ENCODE measurements around the gene KCNN3. TPM values are rescaled to one million over a fixed set of nuclear protein-coding genes. Genes with fewer than 3 reads are reported as not detected.

Gene KCNN3
- total RNA-seq, 1 donor from 2014 or later = 30.8 TPM

GRCh38 chr1:154751690-154752089 lies 118.4 kb downstream of the KCNN3 start:
- DNase-seq (ENCODE audit: low read depth) = peak; percentile 52

- DNase-seq (ENCODE audit: low read depth) = no peak
Measured at GRCh38 chr1:154750681-154751665, 119.1 kb downstream of the KCNN3 start.

- peak; percentile 85 for DNase-seq (ENCODE audit: low read depth)
Measured at GRCh38 chr1:154749078-154749760, 120.9 kb downstream of the KCNN3 start.

- no peak for DNase-seq (ENCODE audit: low read depth)
Measured at GRCh38 chr1:154748405-154748775, 121.7 kb downstream of the KCNN3 start.

- peak; percentile 94 for DNase-seq (ENCODE audit: low read depth)
Measured at GRCh38 chr1:154747740-154748404, 122.2 kb downstream of the KCNN3 start.

GRCh38 chr1:154747380-154747739 lies 122.7 kb downstream of the KCNN3 start:
- DNase-seq (ENCODE audit: low read depth) = no peak

- no peak for DNase-seq (ENCODE audit: low read depth)
Measured at GRCh38 chr1:154746622-154747299, 123.3 kb downstream of the KCNN3 start.

GRCh38 chr1:154745750-154746425 lies 124.2 kb downstream of the KCNN3 start:
- peak; percentile 55 for DNase-seq (ENCODE audit: low read depth)

GRCh38 chr1:154745286-154745731 lies 124.8 kb downstream of the KCNN3 start:
- peak; percentile 68 for DNase-seq (ENCODE audit: low read depth)

GRCh38 chr1:154744352-154745035 lies 125.6 kb downstream of the KCNN3 start:
- DNase-seq (ENCODE audit: low read depth) = no peak

- no peak for DNase-seq (ENCODE audit: low read depth)
Measured at GRCh38 chr1:154743526-154744036, 126.5 kb downstream of the KCNN3 start.

- no peak for DNase-seq (ENCODE audit: low read depth)
Measured at GRCh38 chr1:154742606-154743005, 127.5 kb downstream of the KCNN3 start.

- no peak for DNase-seq (ENCODE audit: low read depth)
Measured at GRCh38 chr1:154741741-154742495, 128.2 kb downstream of the KCNN3 start.

- DNase-seq (ENCODE audit: low read depth) = peak; percentile 82
Measured at GRCh38 chr1:154741327-154741726, 128.8 kb downstream of the KCNN3 start.

GRCh38 chr1:154739654-154740053 lies 130.4 kb downstream of the KCNN3 start:
- peak; percentile 87 for DNase-seq (ENCODE audit: low read depth)

- DNase-seq (ENCODE audit: low read depth) = no peak
Measured at GRCh38 chr1:154736841-154737240, 133.2 kb downstream of the KCNN3 start.

- no peak for DNase-seq (ENCODE audit: low read depth)
Measured at GRCh38 chr1:154735804-154736168, 134.3 kb downstream of the KCNN3 start.

GRCh38 chr1:154735061-154735803 lies 134.8 kb downstream of the KCNN3 start:
- no peak for DNase-seq (ENCODE audit: low read depth)

Data from myocyte (in vitro differentiated cells).